NCI-H1436 (cell line): ENCODE data around the gene AGRN.
A peak's percentile ranks its signal among the peaks of the same experiment; 100 is the strongest.
"Not testable (repeated sequence)": the region's sequence is repeated elsewhere in the genome, so short reads cannot be mapped to it uniquely, and the experiment has no call there.

Experiments used
- DNase-seq: peaks from one replicate; lab custom pipeline; 2025; lab: John Stamatoyannopoulos, UW

Gene AGRN

GRCh38 chr1:1053682-1054081, 33.8 kb downstream of the AGRN start:
- DNase-seq: no peak

- no peak for DNase-seq
Observed at GRCh38 chr1:1054099-1054700, 34.3 kb downstream of the AGRN start.

- DNase-seq: no peak
Observed at GRCh38 chr1:1054971-1055370, 35.1 kb downstream of the AGRN start.

- DNase-seq: no peak
Observed at GRCh38 chr1:1055841-1056736, 36.2 kb downstream of the AGRN start.

- not testable (repeated sequence) for DNase-seq
Observed at GRCh38 chr1:1057769-1058087, 37.8 kb downstream of the AGRN start.

- no peak for DNase-seq
Observed at GRCh38 chr1:1058088-1058905, 38.4 kb downstream of the AGRN start.

- DNase-seq: no peak
Observed at GRCh38 chr1:1058921-1059493, 39.1 kb downstream of the AGRN start.

- peak; percentile 76 for DNase-seq
Observed at GRCh38 chr1:1059494-1060280, 39.8 kb downstream of the AGRN start.

- no peak for DNase-seq
Observed at GRCh38 chr1:1060281-1061000, 40.5 kb downstream of the AGRN start.

GRCh38 chr1:1061682-1062345, 41.9 kb downstream of the AGRN start:
- no peak for DNase-seq

- DNase-seq: no peak
Observed at GRCh38 chr1:1062348-1063163, 42.6 kb downstream of the AGRN start.

GRCh38 chr1:1063261-1063944, 43.5 kb downstream of the AGRN start:
- DNase-seq: no peak

- no peak for DNase-seq
Observed at GRCh38 chr1:1063945-1064831, 44.3 kb downstream of the AGRN start.

- DNase-seq: no peak
Observed at GRCh38 chr1:1065265-1065939, 45.5 kb downstream of the AGRN start.

GRCh38 chr1:1065940-1066304, 46.0 kb downstream of the AGRN start:
- not testable (repeated sequence) for DNase-seq

- DNase-seq: no peak
Observed at GRCh38 chr1:1066403-1067283, 46.7 kb downstream of the AGRN start.
